GM19467 (cell line): ENCODE measurements around the gene KLHDC10.
"Not testable (repeated sequence)": the region's sequence is repeated elsewhere in the genome, so short reads cannot be mapped to it uniquely, and the experiment has no call there.

Experiments
- ATAC-seq: cut with Tn5 transposase; IDR thresholded peaks from one replicate; pipeline ENCODE4 v1.9.1; 2021; ENCODE audit warnings: mild to moderate bottlenecking, moderate library complexity; ENCODE audit not compliant: unreplicated experiment

Gene KLHDC10

DNA sequence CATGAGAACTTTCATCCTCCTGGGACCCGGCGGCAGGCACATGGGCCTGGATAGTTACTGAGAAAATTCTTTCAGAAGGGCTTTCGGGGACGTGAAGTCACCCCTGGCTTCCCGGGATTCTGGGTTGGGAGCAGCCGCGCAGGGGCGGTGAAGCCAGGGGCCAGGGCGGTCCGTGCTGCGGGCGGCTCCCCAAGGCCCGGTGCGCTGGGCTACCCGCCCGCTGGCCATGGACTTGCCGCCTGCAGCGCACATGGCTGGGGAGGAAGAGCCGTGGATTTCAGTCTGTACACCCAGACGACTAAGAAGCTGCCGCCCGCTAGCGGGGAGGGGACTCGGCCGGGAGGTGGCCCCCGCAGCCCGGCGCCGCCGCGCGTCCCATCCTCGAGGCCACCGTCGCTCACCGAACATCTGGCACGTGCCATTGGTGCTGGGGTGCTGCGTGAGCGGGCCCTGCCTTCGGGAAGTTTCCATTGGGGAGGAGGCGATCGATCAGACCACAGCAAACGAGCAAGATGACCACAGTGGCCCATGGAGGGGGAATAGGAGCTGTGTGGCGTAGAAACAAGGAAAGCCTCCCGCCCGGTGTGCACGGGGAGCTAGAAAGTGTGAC, 70.3 kb downstream of the KLHDC10 start:
- no peak for ATAC-seq

DNA sequence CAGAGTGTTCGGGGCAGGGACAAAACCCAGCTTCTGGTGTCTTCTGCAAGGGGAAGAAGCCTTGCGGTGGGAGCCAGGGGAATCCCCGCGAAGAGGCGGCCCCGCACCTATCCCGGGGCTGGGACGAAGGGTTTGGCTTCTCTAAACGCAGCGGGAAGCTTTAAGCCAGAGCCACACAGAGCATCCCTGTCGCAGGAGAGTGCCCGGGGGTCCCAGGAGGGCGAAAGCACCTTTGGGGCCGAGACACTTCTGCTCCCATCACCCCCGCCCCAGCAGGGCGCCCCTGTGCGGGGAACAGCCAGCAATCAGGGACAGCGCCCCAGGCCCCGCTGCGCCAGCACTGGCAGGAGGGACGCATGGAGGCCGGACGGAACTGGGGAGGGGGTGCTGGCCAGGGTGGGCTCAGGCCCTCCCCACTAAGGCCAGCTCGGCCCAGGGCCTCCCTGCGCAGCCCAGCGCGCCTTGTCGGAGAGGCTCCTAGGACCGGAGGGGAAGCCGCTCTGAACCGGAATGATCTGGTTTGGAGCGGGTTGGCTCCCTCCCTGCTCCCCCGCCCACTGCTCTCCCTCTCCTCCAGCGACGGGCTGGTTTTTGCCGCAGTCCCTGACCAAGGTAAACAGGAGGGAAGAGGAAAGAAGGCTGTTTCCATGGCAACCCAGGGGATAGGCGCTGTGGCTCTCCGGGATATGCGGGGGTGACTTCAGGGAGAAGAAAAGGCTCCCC, 71.0 kb downstream of the KLHDC10 start:
- ATAC-seq, result peak; percentile 54

DNA sequence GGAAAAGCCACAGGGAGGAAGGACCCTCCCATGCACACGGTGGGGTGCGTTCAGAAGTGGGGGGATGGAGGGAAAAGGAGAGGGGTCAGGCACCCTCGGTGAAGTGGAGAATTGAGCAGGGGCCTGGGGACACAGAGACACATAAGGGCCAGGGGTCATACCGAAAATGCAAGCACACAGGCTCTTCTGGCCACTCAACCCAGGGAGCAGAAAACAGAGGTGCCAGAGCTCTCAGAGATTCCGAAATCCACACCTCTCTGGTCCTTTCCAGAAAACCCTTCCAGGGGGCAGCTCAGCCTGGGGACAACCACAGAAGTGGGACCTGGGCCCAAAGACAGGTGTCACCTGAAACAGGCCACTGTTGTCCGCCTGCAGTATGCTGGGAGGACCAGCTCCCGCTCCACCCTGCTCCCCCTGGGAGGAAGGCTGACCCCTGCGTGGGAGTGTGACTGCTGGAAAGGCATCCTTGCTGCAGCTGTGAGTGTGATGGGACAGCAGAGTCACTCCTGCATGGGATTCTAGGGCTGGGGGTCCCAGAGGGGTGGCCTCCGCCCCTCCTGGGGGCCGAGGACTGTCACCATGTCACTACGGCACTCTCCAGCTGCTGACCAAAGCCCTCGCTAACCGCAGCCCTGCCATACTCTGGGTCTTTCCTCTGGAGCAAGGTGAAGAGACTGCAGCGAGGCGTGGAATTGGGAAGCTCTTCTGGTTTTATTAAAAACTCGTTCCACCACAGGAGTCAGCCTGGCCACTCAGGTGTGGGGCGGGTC, 71.7 kb downstream of the KLHDC10 start:
- ATAC-seq, result no peak

DNA sequence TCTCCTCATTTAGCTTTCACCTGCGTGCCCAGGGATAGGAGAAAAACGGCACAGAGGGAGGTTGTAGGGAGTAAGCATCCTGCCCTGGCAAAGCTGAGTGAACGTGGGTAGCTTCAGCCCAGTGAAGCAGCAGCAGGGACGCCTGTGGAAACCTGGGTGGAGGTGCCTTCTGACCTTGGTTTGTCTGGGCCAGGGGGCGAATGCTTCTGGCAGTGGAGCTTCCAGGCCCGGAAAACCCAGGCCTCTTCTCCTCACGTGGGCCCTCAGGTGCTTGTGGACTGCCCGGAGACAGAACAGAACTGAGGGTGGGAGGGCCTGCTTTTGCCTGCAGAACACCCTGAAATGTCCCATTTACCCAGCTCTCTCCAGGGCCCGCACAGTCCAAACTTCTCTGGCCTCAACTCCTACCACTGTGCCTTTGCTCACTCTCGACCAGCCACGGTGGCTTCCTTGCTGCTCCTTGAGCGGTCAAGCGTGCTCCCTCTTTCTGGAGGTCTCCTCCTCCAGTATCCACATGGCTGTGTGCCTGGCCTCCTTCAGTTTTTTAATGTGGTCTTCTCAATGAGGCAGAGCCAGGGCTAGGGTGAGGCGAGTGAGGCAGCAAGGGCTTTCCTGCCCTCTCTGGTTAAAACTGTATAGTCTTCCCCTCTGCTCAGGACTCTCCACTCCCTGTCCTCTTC, 72.5 kb downstream of the KLHDC10 start:
- no peak for ATAC-seq

DNA sequence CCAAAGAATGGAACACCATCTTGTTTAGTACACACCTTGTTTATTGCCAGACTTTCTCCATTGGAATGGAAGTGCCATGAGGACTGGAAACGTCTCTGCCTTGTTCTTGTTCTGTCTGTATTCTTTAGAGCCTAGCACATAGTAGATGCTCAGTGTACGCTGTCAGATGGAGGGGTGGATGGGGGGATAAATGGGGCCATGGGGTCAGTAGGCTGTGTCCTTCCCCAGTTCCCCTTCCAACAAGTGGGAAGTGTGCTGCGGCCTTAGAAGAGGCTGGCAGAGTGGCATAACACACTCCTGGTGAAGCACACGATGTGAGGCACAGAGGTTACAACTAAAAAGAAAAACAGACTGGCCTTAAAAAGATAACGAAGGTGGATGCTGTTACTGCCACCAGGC, 73.0 kb downstream of the KLHDC10 start:
- no peak for ATAC-seq

DNA sequence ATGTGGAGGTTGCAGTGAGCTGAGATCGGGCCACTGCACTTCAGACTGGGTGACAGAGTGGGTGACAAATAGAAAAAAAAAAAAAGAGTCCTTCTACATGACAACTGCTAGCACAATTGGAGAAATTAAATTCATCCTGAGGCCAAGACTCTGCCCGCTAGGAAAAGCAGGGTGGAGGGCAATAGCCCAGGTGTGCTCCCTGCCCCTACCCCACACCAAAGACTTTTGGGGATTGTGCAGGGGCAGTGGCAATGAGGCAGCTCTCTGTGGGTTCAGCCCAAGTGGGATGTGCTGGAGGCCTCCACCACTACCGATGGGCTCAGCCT, 73.6 kb downstream of the KLHDC10 start:
- no peak for ATAC-seq

DNA sequence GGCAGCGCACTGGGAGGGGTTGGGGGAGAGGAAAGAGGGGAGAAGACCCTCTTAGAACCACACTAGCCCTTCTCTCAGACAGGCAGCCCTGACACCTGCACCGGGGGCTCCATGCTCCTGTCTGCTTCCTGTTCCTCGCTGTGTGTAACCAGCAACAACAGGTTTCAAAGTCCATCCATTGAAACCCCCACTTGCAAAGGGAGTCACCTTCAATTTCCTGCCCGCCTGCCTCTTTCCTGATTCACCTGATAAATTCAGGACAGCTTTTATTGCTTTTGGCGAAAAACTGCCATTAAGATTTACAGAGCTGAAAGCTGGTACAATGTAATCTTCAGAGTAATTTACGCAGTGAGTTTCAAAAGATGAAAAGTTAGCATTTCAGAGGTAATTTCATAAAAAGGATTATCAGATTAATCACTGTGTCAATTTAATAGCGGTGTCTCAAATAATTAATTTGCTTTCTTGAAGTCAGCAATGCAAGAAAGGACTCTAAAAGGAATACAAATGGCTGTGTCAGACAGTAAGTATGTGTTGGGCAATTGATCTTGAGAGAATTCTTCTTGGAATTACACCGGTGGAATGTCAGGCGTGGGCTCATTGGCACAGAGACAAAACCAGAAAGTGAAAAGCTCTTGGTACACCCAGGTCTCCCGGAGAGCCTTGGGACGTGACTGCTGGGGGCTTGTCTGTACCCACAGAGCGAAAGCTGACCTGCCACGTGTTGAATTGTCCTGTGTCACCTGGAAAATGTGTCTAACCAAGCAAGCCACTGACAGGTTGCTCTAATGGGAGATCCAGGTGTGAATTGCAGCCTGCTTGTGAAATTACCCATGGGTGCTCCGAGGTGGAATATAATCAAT, 74.2 kb downstream of the KLHDC10 start:
- no peak for ATAC-seq

DNA sequence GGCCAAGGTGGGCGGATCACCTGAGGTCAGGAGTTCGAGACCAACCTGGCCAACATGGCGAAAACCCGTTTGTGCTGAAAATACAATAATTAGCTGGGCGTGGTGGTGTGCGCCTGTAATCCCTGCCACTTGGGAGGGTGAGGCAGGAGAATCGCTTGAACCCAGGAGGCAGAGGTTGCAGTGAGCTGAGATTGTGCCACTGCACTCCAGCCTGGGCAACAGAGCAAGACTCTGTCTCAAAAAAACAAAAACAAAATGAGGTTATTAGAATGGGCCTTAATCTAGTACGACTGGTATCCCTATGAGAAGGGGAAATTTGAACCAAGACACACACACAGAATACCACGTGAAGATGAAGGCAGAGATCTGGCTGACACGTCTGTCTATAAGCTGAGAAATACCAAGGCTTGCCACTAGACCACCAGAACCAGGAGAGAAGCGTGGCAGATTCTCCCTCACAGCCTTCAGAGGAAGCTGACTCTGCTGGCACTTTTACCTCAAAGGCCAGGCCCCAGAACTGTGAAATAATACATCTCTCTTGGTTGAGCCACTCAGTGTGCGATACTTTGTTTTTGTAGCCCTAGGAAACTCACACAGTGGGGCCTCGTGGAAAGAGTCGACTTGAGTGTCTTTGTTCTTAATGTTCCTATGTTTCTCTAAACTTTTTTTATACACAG, 75.2 kb downstream of the KLHDC10 start:
- ATAC-seq, result no peak

DNA sequence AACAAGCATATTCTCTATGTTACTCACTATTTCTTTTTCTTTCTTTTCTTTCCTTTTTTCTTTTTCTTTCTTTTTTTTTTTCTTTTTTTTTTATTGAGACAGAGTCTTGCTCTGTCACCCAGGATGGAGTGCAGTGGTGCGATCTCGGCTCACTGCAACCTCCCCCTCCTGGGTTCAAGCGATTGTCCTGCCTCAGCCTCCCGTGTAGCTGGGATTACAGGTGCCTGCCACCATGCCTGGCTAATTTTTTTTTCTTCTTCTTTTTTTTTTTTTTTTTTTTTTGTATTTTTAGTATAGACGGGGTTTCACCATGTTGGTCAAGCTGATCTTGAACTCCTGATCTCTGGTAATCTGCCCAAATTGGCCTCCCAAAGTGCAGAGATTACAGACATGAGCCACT, 75.8 kb downstream of the KLHDC10 start:
- ATAC-seq, result not testable (repeated sequence)

DNA sequence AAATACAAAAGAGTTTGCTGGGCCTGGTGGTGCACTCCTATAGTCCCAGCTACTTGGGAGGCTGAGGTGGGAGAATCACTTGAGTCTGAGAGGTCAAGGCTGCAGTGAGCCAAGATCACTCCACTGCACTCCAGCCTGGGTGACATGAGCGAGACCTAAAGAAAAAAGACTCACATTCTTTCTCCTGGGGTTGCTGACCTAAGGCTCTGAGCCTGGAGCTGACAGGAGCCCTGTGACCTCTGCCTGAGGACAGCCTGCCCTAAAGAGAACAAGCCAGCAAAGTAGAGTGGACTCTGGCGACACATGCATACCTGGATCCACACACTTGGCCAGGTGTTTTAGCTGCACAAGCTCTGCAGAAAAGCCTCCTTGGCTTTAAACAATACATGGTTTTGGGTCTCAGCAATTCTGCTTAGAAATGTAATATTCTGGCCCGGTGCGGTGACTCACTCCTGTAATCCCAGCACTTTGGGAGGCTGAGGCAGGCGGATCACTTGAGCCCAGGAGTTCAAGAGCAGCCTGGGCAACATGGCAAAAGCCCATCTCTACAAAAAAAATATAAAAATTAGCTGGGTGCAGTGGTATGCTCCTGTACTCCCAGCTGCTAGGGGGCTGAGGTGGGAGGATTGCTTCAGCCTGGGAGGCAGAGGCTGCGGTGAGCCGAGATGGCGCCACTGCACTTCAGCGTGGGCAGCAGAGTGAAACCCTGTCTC, 76.5 kb downstream of the KLHDC10 start:
- no peak for ATAC-seq

DNA sequence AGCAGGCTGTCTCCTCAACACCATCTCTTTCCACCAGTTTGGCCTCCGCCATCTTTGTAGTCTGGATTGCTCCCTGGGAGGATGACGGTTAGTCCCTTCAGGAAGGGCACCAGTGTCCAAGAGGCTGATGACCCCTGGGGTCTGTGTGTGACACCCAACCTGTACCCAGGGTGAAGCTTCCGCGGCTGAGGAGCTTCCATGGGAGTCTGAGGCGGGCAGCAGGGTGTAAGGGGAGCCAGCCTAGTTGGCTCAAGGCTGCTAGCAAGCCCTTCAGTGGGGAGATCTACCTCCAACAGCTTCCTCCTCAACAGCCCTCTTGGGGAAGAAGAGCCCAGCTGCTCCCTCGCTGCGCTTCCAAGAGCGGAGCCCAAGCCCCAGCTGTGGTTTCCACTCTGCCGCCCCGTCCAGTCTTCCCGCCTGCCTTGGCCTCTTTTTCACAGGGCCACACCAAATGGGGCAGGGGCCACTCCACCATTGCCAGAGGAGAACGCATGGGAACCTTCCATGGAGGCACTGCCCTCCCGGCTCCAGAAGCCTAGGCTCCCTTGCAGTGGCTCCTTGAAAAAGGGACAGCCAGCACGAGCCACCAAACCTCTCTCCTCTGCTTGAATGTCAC, 77.5 kb downstream of the KLHDC10 start:
- ATAC-seq, result no peak

DNA sequence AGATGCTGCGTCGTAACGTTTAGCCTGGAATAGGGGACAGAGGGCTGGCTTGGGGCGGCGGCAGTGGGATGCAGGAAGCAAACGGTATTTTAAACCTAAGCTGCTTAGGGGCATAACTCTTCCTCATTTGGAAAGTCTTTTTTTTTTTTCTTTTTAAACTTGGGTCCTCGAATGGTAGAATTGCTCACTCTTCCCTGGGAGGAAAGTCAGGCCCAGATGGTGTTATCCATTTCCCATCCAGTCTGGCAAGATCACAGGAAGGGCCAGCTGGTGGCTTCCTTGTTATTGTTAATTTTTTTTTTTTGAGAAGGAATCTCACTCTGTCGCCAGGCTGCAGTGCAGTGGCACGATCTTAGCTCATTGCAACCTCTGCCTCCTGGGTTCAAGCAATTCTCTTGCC, 78.2 kb downstream of the KLHDC10 start:
- no peak for ATAC-seq

DNA sequence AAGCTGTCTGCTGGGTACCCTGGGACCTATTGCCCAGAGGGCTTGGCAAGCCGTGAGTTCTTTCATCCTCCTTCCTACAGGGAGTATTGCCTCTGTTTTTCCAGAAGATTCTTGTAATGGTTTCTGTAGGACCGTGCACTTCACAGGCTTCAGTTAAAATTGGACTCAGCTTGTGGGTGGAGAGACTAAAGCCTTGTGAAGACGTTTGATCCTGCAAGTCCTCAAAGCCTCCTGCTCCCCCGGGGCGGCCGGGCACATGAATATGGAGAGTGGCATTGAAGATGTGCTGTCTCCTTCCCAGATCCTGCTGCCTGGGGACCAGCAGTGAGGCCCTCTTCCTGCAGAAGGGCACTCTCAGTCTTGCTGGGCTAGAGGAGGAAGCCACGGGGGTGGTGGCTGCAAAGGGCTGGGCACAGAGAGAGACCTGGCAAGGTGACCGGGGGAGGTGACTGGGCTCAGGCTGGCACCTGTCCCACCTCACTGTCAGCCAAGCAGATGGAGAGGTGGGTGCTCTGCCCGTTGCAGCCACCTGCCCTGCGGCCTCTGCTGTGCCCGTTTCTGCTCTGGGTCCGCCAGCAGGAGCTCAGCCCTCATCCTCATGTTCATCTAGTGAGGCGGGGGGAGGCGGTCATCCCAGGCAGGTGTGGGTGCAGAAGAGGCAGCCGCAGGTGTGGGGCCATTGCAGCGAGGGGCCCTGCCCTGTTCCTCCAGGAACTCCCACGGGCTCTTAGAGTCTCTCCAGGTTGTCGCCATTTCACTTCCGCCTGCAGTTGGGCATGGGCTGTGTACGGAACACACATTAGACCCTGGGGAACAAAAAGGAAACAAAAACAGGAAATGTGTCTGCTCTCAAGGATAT, 79.2 kb downstream of the KLHDC10 start:
- no peak for ATAC-seq

DNA sequence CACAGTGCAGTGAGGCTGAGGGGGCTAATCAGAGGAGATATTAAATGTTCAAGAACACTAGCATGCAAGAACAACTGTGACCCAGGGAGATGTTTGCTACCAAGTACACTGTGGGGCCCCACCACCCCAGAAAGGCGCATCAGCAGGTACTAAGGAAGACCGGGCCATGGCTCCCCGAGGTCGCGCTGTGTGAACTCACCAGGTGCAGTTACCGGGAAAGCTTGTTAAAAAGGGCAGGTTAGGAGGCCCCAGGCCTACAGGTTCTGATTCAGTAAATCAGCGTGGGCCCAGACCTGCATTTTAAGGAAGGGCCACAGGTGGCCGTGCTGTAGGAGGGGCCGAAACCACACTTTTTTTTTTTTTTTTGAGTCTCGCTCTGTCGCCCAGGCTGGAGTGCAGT, 80.3 kb downstream of the KLHDC10 start:
- ATAC-seq, result no peak

DNA sequence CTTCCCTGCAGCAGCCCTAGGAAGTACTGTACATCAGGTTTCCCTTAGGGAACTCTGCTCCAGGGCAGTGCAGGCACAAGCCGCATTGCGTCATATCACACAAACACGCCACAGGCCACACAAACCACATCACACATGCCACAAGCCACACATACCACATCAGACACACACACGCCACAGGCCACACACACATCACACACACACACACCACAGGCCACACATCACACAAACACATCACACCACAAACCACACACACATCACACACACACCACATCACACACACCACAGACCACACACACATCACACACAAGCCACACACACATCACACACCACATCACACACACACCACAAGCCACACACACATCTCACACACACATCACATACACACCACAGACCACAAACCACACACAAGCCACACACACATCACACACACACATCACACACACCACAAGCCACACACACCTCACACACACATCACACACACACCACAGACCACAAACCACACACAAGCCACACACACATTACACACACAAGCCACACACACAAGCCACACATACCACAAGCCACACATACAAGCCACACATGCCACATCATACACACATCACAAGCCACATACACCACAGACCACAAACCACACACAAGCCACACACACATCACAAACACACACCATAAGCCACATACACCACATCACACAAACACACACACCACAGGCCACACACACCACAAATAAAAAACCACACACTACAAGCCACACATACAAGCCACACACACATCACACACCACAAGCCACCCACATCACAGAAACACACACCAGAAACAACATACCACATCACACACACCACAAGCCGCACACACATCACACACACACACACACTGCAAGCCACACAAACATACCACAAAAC, 81.5 kb downstream of the KLHDC10 start:
- ATAC-seq, result no peak

DNA sequence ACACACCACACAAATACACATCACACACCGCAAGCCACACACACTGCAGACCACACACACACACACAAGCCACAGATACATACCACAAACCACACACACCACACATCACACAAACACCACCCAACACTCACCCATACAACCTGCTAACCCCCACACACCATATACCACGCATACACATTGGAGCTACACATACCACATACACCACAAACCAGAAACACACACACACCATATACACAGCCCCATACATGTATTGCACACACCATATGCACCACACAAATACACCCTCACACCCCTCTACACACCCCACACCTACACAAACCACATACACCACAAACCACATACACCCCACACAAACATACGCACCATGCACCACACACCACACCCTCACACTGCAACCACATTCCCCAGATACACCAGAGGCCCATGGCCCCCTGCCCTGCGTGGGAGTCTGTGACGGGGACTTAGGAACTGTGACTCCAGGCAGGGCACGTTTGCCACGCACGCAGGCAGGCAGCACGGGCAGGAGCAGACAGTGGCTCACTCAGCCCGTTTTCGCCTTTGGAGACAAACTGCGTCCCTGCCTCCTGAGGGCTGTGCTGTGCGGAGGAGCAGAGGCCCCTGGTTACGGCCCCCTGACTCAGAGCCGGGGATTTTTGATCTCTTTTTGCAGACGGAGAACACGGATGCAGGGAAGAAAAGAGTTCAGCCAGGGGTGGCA, 82.3 kb downstream of the KLHDC10 start:
- ATAC-seq, result no peak
